T47D (cell line): Measurements from ENCODE around the gene BAD.

ENCODE experiments used
- DNase-seq, 2 experiments: peaks; one replicate each; pipeline versions ENCODE4 v3.0.0 to v3.0.0-alpha.2; 2011 to 2012; ENCODE audit warnings: low read depth in 1 of 2, low spot score in 1 of 2
- JUND ChIP-seq: IDR thresholded peaks from 2 replicates; pipeline ENCODE4 v1.6.1; 2012; ENCODE audit warnings: low read depth
- in situ Hi-C: cut with HindIII; loops from 2 replicates; pipeline ENCODE4 v1.10.0; 2016; ENCODE audit warnings: low sequenced_read_pairs, low pct_unique_long_range_greater_than_20kb

Gene BAD

DNA sequence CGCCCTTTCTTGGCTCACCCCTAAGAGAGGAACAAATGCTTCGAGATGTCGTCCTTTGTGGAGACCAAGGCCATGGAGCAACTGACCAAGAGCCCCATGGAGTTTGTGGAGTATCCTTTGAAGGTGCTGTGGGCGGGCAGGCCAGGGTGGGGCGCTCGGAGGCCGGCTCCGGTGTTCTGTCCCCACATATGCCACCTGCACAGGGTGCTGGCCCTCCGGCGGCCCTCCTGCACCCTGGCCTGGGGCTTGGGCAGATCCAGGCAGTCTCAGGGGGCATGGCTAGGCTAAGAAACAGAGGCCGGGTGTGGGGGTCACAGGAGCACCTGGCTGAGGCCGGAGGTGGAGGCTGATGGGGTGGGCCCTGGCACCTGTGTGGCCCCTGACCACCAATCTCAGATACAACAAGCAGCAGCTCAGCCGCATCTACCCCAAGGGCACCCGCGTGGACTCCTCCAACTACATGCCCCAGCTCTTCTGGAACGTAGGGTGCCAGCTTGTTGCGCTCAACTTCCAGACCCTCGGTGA is 22.8 kb downstream of the BAD start:
- in situ Hi-C loops: no loop called here

GRCh38 chr11:64260147-64260708 is 24.2 kb downstream of the BAD start:
- in situ Hi-C loops: no loop called here
- no peak for TF ChIP-seq JUND
- no peak for DNase-seq

More for the DNA sequence above, 22.8 kb downstream of the BAD start:
- TF ChIP-seq JUND: no peak
- DNase-seq: no peak

GRCh38 chr11:64259533-64260067 is 24.9 kb downstream of the BAD start:
- TF ChIP-seq JUND: no peak
- DNase-seq: no peak
- in situ Hi-C loops: no loop called here

DNA sequence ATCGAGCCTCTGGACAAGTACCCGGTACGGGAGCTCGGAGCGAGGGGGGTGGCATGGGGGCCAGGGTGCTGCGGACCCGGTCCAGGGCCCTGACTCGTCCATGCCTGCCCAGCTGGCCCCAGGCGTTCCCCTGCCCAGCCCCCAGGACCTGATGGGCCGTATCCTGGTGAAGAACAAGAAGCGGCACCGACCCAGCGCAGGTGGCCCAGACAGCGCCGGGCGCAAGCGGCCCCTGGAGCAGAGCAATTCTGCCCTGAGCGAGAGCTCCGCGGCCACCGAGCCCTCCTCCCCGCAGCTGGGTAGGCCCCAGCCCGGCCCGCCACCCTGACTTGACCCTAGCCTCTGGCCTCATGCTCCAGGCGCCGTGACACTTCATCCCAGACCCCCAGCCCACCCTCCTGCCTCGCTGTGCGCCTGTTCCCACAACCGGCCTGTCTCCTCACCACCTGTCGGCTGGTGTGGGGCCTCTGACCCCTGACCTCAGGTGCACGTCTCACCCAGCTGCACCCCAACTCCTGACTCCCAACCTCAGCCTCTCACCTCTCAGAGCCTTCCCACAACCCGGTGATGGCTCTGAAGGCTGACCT is 25.4 kb downstream of the BAD start:
- in situ Hi-C loops: no loop called here
- TF ChIP-seq JUND: no peak
- DNase-seq: no peak

DNA sequence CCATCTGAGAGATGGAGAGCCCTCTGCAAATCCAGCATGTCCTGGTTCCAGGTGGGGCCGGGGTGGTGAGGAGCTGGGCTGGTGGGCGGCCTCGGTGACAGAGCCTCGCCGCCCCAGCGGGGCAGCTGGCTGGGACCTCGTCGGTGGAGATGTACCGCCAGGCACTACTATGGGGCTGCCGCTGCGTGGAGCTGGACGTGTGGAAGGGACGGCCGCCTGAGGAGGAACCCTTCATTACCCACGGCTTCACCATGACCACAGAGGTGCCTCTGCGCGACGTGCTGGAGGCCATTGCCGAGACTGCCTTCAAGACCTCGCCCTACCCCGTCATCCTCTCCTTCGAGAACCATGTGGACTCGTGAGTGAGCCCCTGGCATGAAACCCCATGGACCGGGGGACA is 26.1 kb downstream of the BAD start:
- in situ Hi-C loops: no loop called here

GRCh38 chr11:64256300-64256699 is 28.2 kb downstream of the BAD start:
- TF ChIP-seq JUND: no peak
- no peak for DNase-seq
- in situ Hi-C loops: no loop called here

More for the DNA sequence above, 26.1 kb downstream of the BAD start:
- no peak for TF ChIP-seq JUND
- DNase-seq: no peak

DNA sequence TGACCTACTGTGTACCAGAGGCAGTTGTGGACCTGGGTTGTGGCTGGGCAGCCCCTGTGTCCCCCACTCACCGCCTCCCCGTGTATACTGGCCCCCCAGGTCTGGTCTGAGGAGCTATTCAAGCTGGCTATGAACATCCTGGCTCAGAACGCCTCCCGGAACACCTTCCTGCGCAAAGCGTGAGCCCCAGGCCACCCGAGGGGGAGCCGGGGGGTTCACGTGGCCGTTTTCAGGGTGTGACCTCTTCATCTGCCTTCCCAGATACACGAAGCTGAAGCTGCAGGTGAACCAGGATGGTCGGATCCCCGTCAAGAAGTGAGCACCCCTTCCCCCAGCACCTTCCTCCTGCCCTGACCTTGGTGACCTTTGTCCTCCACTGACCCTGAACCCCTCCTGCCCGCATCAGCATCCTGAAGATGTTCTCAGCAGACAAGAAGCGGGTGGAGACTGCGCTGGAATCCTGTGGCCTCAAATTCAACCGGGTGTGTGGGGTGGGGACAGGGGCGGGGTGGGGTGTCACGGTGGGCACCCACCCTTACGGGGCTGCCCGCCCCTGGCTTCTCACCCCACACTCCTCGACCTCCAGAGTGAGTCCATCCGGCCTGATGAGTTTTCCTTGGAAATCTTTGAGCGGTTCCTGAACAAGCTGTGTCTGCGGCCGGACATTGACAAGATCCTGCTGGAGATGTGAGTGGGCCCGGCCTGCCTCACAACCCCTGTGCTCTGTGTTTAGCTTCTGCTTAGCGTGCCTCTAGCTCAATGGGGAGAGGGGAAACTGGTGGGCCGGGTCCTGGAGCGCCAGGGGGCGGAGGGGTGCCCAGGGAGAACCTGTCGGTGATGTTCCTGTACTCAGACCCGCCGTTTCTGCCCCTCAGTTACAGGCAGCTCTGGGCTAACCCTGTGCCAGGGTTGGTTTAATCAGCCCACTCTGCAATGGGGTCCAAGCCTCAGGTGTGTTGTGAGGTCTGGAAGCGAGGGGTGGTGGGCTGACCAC is 29.0 kb downstream of the BAD start:
- DNase-seq: no peak
- no peak for TF ChIP-seq JUND
- in situ Hi-C loops: no loop called here

GRCh38 chr11:64254326-64254725 is 30.1 kb downstream of the BAD start:
- no peak for TF ChIP-seq JUND
- in situ Hi-C loops: no loop called here
- DNase-seq: no peak

GRCh38 chr11:64253481-64253880 is 31.0 kb downstream of the BAD start:
- no peak for TF ChIP-seq JUND
- in situ Hi-C loops: no loop called here
- no peak for DNase-seq

DNA sequence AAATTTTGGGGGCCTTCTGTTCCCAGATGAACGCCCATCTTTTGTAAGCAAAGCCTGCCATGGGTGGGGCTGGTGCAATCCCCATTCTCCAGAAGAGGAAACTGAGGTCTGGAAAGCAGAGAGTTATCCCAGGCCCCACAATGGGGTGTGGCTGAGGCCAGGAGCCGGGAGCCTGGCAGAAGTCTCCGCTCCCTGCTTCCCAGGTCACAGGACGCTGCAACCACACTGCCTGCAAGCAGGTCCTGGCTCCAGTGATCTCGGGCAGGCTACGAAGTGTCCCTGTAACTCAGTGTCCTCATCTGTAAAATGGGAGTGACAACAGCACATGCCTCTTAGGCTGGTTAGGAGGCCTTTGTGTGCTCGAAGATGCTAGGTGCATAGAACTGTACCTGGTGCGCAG is 31.4 kb downstream of the BAD start:
- TF ChIP-seq JUND: no peak
- in situ Hi-C loops: no loop called here
- no peak for DNase-seq

DNA sequence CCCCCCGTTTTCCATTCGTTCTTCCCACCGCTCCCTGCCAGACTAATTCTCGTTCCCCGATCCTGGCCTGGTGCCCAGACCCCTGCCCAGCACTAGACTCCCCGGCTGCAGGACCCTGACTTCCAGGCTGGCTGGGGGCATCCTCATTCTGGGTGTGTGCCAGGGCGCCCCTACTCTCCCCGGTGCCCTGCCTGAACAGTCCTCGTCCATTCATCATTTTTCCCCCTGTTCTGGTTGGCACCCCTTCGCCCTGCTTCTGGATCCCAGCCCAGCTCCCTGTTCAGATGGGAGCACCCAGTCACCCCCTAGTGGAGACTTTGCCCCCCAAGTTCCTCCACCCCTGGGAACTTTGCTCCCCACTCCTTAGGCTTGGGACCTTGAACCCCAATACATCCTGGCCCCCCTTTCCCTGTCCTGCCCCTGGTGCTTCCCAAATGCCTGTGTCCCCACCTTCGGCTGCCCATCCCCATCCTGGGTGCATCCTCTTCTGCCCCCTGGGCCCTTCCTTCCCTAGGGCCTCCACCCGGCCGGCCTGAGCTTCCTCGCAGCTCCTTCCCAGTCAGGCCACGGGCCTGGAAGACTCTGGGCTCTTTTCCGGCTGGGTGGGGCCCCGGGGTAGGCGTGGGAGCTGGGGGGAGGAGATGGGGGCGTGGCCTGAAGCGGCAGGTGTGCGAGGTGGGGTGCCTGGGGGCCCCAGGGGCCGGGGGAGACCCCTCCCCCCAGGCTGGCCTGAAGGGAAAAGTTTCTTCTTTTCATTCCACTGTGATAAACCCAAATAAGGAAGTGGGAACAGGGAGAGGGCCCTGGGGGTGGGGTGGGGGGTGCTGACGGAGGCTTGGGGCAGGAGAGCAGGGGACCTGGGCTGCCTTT is 32.2 kb downstream of the BAD start:
- TF ChIP-seq JUND: no peak
- peak; percentile 84 to 95 for DNase-seq
- in situ Hi-C loops: no loop called here

DNA sequence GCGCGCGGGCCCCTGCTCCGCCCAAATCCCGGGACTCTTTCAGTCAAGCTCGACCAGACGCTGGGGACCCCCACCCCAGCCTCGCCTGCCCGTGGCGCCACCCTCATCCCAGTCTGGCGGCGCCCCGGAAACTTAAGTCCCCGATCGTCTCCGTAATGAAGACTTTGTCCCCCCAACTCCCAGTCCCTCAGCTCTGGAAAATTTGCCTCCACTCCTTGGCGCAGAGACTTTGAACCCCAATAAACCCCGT is 32.8 kb downstream of the BAD start:
- no peak for TF ChIP-seq JUND
- no peak for DNase-seq
- in situ Hi-C loops: no loop called here
